GM19468 (cell line): ENCODE data around the gene MEGF11.

ENCODE experiments used
- ATAC-seq: cut with Tn5 transposase; IDR thresholded peaks from one replicate; pipeline ENCODE4 v1.9.1; 2021; ENCODE audit warnings: mild to moderate bottlenecking, moderate library complexity, moderate number of reproducible peaks; ENCODE audit not compliant: unreplicated experiment; ENCODE audit errors: extremely low read depth

The MEGF11 gene

DNA sequence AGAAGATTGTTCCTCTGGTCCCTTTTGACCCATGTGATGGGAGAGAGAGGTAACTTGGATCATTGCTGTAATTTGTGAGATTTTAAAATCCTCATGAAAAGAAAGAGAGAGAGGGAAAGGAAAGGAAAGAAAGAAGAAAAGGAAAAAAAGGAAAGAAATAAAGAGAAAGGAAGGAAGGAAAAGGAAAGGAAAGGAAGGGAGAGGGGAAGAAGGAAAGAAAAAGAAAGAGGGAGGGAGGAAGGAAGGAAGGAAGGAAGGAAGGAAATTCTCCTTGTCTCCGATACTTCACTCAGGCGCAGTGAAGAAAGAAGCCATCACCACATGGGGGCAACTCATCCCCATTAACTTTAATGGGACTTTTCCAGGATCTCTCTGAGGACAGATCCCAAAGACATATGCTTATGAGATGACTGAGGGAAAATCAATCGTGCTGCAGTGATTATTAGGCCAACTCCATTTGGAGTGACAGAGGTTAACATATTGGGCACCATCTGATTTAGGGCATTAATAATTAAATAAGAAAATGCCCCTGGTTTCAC is 123.0 kb downstream of the MEGF11 start:
- no peak for ATAC-seq

DNA sequence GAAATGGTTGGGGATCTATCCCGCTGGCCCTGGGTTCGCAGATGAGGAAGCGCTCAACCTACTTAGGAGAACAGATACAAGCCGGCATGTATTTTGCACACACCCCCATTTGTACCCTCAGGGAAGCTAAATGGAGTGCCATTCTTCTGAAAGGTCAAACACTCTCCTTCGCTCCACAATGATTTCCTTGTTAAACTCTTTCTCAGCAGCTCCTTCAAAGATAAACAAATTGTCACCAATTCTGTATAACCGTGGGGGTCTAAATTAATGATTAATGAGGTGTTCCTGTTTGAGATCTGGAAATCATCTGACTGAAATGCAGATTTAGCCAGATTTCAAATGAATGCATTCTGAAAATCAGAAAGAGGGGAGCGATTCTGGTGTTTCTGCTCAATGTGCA is 124.0 kb downstream of the MEGF11 start:
- ATAC-seq = no peak

DNA sequence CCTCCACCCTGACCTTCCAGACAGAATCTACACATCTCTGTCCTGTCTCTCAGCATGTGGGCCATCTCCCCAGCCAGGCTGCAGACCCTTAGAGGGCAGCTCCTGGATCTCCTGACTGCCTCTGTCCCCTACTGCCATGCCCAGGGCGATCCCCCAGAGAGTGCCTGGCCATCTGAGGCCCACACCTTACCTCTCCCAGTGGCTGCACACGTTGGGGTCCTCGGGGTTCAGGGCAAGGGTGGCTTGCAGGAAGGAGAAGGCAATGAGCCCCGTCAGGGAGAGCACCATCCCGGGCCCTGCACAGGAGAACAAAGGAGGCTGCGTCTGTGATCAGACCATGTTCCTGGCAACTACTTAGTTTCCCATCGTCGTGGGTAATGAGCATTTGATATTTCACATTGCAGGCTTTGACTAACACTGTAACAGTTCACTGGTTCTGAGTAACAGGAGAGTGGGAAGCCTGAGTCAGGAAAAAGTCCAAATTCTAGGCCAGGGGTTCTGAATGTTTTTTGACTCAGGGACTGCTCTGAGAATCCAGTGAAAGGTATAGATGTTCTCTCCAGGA is 125.4 kb downstream of the MEGF11 start:
- ATAC-seq = no peak

DNA sequence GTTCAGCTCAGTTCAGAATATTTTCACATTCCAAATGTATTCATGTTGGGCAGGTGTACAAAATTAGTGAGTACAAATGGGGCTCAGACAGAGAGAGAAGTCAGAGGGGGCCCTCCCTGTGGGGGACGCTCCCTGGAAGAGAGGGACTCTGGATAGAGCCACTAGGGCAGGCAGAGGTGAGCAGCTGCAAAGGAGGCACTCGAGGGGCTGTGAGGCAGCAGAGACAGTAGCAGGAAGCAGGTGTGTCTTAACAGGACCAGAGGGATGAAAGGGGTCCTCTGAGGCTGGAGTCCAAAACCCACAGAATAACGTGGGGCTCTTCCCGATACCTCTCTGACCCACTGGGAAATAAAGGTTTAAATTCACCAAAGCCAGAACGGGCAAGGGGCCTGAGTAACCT is 127.1 kb downstream of the MEGF11 start:
- ATAC-seq = no peak

DNA sequence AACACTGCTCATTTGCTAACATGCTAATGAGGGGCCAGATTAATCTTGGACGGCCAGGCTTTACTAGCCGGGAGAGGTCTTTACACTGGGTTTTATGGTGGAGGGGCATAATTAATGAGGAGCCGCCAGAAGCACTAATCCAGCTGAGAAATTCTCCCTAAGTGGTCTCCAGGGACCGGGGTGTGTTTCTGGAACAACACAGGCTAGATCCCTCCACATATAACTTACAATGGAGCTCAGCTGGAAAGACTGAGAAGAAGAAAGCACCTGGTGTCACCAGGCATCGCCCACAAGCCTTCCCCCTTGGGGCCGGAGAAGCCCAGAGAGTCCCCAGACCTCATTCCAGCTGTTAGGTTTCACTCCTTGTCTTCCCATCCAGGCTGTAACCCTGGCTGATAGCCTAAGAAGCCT is 127.5 kb downstream of the MEGF11 start:
- ATAC-seq = no peak

DNA sequence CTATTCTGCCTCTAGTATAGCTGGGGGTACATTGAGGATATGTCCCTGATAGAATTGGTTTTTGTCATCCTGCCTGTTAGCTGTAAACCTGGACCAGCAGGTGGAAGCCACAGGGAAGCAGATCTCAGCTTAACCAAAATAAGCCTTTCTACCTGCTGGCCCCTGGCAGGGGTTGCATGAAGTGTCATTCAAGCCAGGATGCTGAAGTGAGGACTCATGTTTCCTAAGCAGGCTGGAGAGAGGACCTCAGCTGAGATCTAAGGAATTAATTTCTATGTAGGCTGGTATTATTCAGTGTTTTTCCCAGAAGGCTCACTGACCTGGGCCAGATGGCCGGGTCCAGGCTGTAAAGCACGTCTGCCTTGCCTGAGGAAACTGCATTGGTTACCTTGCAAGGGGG is 128.9 kb downstream of the MEGF11 start:
- no peak for ATAC-seq

DNA sequence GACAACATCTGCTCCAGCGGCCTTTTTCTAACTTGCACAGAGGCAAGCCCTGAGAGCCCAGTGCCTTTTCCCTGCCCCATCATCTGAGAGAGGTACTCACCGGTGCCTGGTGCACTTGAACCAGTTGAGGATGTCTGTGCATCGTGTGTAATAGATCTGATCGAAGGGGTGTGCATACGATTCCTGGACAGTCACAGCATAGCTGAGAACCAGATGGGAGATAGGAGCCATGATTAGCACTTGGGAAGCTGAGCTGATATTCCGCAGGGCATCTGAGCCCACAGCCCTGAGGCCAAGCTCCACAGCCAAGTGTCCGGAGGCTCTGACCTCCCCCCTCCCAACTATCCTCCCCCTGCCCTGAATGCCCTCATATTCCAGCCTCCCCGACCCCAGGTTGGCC is 129.8 kb downstream of the MEGF11 start:
- no peak for ATAC-seq

DNA sequence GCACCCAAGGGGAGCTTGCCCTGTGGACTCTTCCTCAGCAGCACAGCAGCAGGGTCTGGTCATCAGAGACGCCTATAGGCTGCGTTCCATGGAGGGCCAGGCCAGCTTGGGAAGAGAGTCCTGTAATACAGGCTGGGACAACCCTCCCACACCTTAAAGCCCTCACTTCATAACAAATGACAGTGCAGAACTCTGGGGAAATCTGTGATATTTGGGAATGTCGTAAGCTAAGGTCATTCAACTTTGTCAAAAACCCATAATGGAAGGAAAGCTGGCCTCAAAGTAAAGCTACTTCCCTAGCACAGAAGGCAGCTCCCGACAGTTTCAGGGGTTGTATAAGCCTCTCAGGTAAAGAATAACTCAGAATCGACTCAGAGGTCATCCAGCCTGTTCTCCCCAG is 133.1 kb downstream of the MEGF11 start:
- ATAC-seq = no peak

DNA sequence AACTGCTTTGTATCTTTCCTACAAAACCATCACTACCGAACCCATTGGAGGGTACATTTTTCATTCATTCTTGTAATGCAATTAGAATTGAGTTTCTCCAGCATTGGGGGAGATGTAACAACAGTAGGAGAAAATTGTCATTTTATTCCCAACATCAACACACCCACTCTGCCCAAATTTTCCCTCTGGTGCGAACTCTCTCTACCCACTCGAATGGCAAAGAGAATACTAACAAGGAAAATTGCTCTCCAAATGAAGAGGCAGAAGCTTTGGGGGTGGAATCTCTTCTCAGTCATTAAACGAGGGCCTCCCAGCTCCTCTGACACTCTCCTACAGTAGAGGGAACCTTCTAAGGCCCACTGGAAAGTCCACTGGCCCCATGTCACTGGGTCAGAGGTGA is 135.7 kb downstream of the MEGF11 start:
- ATAC-seq = no peak

DNA sequence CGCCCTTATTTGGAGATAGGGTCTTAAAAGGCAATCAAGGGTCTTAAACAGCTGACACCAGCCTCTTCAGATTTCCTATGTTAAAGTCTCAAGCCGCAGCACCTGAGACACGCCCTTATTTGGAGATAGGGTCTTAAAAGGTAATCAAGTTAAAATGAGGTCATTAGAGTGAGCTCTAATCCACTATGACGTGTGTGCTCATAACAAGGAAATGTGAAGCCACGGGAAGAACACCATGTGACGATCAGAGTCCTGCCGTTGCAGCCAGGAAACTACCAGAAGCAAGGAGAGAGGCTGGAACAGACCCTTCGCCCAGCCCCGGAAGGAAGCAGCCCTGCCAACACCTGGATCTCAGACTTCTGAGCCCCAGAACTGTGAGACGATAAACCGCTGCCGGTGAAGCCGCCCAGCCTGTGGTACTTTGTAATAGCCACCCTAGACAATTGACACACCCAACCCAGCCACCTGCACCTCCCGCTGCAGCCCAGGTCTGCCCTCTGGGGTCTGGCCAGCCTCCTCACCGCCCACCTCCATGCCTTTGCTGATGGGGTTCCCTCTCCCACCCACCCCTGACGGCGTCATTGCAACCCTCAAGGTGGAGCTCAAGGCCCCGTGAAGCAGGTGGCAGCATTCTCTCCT is 137.9 kb downstream of the MEGF11 start:
- no peak for ATAC-seq

DNA sequence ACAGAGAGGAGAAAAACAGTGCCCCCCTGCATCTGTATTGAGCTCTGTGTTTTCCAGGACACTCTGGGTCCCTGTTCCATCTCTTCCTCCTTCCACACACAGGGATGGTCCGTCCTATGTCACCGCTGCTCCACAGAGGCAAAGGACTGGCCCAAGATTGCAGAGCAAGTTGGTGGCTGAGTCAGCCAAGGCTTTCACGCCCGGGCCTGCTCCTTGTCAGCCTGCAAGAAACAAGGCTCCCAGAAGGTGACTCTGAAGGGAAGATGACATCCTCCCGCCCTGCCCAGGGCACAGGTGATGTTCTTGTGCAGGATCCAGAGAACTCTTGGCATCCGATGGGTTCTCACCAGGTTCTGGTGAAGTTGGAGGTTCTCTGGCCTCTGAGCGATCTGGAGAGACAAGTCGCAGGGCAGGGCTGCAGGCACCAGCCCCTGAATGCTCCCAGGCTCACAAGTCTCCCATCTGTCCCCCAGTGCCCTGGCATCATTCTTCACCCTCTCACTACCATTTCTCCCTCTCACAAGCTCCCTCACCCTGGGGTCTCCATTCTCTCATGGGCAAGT is 138.6 kb downstream of the MEGF11 start:
- no peak for ATAC-seq

DNA sequence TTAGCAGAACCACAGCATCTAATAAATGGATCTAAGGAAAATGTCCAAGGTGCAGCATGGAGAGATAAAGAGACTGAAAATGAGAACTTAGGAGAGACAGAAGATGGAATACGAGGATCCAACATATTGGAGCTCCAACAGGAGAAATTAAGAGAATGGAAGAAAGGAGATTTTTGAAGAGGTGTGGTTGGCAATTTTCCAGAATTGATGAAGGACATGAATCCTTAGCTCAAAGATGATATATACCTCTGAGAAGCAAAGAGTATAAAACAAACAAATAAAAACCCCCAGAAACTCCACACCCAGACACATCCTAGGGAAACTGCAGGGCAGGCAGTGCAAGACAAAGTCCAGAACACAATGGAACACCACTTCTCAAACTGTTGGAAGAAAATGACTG is 141.2 kb downstream of the MEGF11 start:
- ATAC-seq = no peak

DNA sequence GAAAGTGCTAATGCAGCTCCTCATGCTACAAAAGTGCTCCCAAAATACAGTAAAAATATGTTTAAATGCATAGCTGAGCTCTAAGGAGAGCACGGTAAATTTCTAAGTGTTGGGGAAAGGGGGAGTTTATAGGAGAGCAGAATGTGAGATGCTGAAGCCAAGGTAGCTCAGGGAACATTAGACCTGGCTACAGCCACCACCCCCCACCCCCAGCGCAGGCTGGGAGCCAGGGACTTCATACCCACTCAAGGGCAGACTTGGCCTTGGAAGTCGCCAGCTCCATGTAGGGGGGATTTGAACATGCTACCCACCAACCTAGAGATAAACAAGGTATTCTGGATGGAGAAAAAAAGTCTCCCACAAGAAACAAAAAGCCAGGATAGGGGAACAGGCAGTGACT is 142.2 kb downstream of the MEGF11 start:
- no peak for ATAC-seq

DNA sequence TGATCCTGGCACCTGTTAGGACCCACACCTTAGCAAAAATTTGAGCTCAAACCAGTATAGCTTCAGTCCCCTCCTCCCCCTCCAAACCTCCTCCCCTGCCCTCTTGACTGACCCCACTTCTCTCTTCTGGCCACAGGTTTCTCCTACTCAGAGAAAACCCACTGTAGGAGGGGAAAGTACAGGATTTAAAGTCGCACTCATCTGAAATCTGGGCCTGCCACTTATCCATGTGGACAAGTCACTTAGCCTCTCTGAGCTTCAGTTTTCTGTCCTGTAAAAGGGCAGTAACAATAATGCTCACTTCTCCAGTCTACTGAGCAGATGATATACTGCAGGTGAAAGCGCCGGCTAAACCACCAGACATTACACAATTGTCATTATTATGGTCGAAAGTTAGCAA is 142.7 kb downstream of the MEGF11 start:
- no peak for ATAC-seq

DNA sequence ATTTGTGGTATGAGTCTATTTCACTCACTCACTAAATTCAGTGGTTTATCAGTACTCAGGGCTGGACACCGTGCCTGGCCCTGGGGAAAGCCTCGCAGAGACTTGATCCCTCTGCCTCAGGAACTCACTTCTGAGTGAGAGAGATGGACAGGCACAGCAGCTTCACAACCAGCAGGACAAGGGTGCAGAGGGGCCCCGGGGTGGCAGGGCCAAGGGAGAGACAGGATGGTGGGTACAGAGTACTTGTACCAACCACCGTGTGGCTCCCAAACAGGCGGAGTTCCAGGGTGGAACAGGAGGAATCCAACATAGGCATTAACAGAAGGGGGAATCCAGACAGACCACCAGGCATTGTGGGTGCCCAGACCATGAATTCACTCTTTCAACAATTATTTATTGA is 143.7 kb downstream of the MEGF11 start:
- ATAC-seq = no peak

DNA sequence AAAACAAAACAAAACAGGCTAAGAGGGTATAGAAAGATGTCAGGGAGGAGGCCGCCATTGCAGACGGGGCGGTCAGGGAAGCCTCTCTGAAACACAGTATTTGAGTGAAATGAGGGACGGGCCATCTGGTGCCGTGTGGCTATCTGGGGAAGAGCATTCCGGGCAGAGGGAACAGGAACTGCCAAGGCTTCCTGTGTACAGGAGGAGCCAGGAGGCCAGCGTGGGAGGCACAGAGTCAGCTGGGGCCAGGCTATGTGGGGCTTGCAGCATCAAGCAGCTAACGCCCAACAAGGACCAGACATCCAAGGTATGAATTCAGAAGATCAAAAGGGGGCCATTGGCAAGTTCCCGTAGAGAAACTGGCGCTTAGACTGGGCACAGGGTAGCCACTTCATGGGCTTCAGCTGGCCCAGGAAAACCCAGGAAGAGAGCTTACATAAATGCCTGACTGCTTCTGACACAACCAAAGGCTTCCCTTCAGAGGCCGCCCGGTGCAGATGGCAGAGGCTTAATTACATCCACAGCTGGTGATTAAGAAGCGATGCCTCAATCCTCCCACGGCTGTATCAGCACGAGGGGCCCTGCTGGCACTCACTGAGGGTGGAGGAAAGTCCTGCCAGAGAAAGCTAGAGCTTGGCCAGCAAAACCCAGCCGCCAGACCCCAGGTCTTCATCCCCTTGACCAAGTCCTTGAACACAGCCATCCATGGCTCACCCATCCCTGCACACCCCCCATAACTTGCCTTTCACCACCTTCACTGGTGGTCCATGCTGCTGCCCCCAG is 144.9 kb downstream of the MEGF11 start:
- no peak for ATAC-seq

DNA sequence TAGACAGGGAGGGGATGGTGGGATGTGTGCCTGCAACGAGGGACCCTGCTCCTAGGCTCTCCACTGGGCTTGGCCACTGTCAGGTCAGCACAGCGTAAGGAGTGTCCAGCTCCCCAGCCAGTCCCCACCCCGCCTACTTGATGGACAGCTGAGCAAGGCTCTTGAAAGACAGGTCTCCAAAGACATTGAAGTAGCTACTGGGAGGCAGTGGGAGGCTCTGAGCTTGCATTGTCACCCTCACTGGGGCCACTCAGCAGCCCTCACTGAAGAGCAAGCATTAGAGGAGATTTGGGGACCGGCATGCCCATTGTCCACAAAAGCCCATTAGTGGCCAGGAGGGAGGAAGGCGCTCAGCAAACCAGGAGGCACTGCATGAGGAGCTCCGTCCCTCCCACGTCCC is 146.5 kb downstream of the MEGF11 start:
- no peak for ATAC-seq

DNA sequence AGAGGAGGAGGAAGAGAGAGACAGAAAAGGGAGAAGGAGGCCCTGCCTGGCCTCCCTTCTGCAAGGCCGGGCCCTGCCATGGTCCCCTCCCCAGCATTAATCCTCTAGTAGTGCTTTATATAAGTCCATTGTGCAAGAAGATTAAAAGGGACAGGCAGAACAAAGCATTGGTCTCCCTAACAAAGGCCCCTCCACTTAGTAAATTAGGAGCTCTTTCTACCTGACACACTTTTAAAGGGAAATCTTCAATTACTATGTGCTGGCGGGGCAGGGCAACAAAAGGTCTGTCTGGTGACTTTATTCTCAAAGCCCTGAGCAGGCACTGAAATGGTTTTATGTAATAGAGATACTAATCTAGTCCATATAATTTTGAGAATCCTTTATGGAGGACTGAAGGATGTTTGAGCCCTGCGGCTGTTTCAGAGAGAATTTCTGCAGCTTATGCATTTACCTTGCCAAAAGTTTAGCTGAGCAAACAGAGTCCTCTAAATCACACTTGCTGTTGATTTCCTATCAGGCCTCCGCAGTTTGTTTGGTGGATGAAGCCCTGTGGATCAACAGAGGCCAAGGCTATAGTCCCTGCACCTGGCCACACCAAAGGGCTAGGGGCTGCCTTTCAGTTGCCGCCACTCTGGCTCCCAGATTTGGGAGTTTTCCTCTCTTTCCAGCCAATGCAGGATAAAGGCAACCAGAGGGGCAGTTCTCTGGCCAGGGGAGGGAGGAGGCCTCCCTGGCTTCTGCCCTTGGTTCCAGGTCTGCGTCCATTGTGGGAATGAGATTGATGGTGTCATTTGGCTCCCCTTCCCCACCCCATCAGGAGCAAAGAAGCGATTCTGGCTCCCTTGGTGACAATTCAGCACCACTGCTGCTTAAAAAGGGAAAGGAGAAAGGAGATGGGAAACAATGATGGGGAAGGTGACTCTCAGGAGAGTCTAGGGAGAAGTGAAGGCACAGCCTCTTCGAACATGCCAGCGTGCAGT is 148.0 kb downstream of the MEGF11 start:
- ATAC-seq = no peak

DNA sequence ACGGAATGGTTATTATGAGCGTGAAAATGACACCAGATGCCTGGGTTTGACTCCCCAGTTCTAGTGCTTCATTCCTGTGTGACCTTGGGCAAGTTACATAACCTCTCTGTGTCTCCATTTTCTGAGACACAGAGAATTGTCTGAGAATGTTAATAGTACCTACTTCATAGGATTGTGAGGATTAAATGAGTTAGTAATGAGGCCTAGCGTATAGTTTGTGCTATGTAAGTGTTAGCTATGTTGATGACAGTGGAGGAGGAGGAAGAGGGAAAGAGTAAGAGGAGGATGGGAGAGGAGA is 150.3 kb downstream of the MEGF11 start:
- ATAC-seq = no peak

DNA sequence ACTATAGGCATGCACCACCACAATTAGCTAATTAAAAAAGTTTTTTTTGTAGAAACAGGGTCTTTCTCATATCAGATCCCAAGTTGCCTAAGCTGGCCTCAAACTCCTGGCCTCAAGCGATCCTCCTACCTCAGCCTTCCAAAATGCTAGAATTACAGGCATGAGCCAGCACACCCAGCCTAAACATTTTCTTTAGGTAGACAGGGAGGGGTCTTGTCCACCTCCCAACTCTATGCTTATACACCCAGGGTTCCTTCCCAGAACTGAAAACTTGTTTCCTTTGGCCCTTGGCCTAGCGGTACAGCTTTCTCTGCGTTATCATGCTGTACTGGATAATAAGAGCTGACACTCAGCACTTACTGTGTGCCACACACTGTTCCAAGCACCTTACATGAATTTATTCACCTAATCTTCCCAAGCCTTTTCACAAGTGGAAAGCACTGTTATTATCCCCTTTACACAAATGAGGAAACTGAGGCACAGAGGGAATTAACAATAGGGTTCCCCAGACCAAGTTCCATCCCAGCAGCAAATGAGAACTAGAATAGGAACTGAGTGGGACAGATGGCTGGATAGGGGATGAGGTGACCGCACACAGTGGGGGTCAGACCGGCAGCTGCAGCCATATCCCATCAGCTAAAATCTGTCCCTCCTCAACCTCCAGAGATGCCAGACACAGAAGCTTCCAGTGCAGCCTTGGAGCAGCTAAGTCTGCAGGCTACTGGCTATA is 150.8 kb downstream of the MEGF11 start:
- ATAC-seq = no peak
